Measurements from ENCODE around the gene ATL1.

Gene ATL1

GRCh38 chr14:50524731-50525515, 35.0 kb upstream of the ATL1 start:
- Histone ChIP-seq H4K91ac (ENCODE audit: low read depth, low read length, poor library complexity) (no peak overlapping the region), H3K27ac (replicated peaks; ENCODE audit: low read length) (no peak overlapping the region), H3K79me1 (ENCODE audit: low read depth, low read length) (peaks cover 3% of the 10 kb centered on the region), H2BK12ac (ENCODE audit: low read length) (no peak overlapping the region), H2AK5ac (ENCODE audit: low read depth, low read length) (no peak overlapping the region), H3K27me3 (ENCODE audit: control insufficient read depth in 3 of 3, insufficient read depth in 3 of 3, low read depth in 1 of 3, low read length in 3 of 3) (no peaks in the 10 kb centered on the region), H2AFZ (ENCODE audit: low read length) (no peak overlapping the region), H3K9me3 (replicated peaks in 1 of 2; ENCODE audit: control insufficient read depth in 2 of 2, insufficient read depth in 1 of 2, low read depth in 1 of 2, low read length in 2 of 2) (peaks cover 0 to 15% of the 10 kb centered on the region in 2 donors), H3K23ac (ENCODE audit: low read depth, low read length, poor library complexity) (no peak overlapping the region), H3K14ac (ENCODE audit: low read length) (no peak overlapping the region), H2BK5ac (ENCODE audit: low read length) (no peak overlapping the region), H3K4ac (ENCODE audit: low read length) (no peak overlapping the region), H3K4me1 (ENCODE audit: control insufficient read depth in 2 of 2, insufficient read depth in 1 of 2, low read depth in 1 of 2, low read length in 2 of 2) (peaks cover 2 to 5% of the 10 kb centered on the region in 2 donors), H3K9ac (ENCODE audit: low read depth, low read length, poor library complexity) (no peak overlapping the region), H2BK120ac (ENCODE audit: low read depth, low read length) (no peak overlapping the region), H4K8ac (ENCODE audit: low read depth, low read length) (no peak overlapping the region), H3K4me2 (ENCODE audit: insufficient read depth, low read length, poor library complexity, severe bottlenecking) (no peak overlapping the region), H3K4me3 (ENCODE audit: low read length in 2 of 2) (no peak overlapping the region), H3K18ac (ENCODE audit: low read length) (no peak overlapping the region), H2BK15ac (ENCODE audit: low read length) (no peak overlapping the region), H3K36me3 (replicated peaks in 1 of 2; ENCODE audit: control insufficient read depth in 2 of 2, insufficient read depth in 2 of 2, low read length in 2 of 2) (peaks cover 0 to 65% of the 10 kb centered on the region in 2 donors)
- no peak for DNase-seq (ENCODE audit: low spot score)
- no CpG with 5 or more reads among the region's 6 CpGs for WGBS, 2 donors (ENCODE audit: extremely low coverage in 2 of 2, insufficient read length in 2 of 2, insufficient replicate concordance in 1 of 2)

GRCh38 chr14:50528000-50528399, 31.9 kb upstream of the ATL1 start:
- no peak overlapping the region for H3K9ac ChIP-seq (ENCODE audit: low read depth, low read length, poor library complexity)
- H2AK5ac ChIP-seq (ENCODE audit: low read depth, low read length): no peak overlapping the region
- no peak overlapping the region for H4K8ac ChIP-seq (ENCODE audit: low read depth, low read length)
- no peak overlapping the region for H3K4me2 ChIP-seq (ENCODE audit: insufficient read depth, low read length, poor library complexity, severe bottlenecking)
- no peak overlapping the region for H2BK12ac ChIP-seq (ENCODE audit: low read length)
- no peak overlapping the region for H3K27ac ChIP-seq (replicated peaks; ENCODE audit: low read length)
- H3K27me3 ChIP-seq (ENCODE audit: control insufficient read depth in 3 of 3, insufficient read depth in 3 of 3, low read depth in 1 of 3, low read length in 3 of 3): no peaks in the 10 kb centered on the region
- H2BK120ac ChIP-seq (ENCODE audit: low read depth, low read length): no peak overlapping the region
- peaks cover 10% of the 10 kb centered on the region for H3K79me1 ChIP-seq (ENCODE audit: low read depth, low read length)
- peaks cover 0 to 9% of the 10 kb centered on the region in 2 donors for H3K9me3 ChIP-seq (replicated peaks in 1 of 2; ENCODE audit: control insufficient read depth in 2 of 2, insufficient read depth in 1 of 2, low read depth in 1 of 2, low read length in 2 of 2)
- no peak overlapping the region for H3K14ac ChIP-seq (ENCODE audit: low read length)
- peaks cover 3 to 9% of the 10 kb centered on the region in 2 donors for H3K4me1 ChIP-seq (ENCODE audit: control insufficient read depth in 2 of 2, insufficient read depth in 1 of 2, low read depth in 1 of 2, low read length in 2 of 2)
- no CpG with 5 or more reads among the region's 1 CpG for WGBS, 2 donors (ENCODE audit: extremely low coverage in 2 of 2, insufficient read length in 2 of 2, insufficient replicate concordance in 1 of 2)
- H3K23ac ChIP-seq (ENCODE audit: low read depth, low read length, poor library complexity): no peak overlapping the region
- H3K18ac ChIP-seq (ENCODE audit: low read length): no peak overlapping the region
- H2AFZ ChIP-seq (ENCODE audit: low read length): no peak overlapping the region
- H4K91ac ChIP-seq (ENCODE audit: low read depth, low read length, poor library complexity): no peak overlapping the region
- DNase-seq (ENCODE audit: low spot score): no peak
- no peak overlapping the region for H3K4ac ChIP-seq (ENCODE audit: low read length)
- no peak overlapping the region for H3K4me3 ChIP-seq (ENCODE audit: low read length in 2 of 2)
- no peak overlapping the region for H2BK5ac ChIP-seq (ENCODE audit: low read length)
- no peak overlapping the region for H2BK15ac ChIP-seq (ENCODE audit: low read length)
- H3K36me3 ChIP-seq (replicated peaks in 1 of 2; ENCODE audit: control insufficient read depth in 2 of 2, insufficient read depth in 2 of 2, low read length in 2 of 2): peaks cover 0 to 65% of the 10 kb centered on the region in 2 donors

- peaks cover 3 to 7% of the 10 kb centered on the region in 2 donors for H3K4me1 ChIP-seq (ENCODE audit: control insufficient read depth in 2 of 2, insufficient read depth in 1 of 2, low read depth in 1 of 2, low read length in 2 of 2)
- H3K27me3 ChIP-seq (ENCODE audit: control insufficient read depth in 3 of 3, insufficient read depth in 3 of 3, low read depth in 1 of 3, low read length in 3 of 3): no peaks in the 10 kb centered on the region
- no peak overlapping the region for H4K8ac ChIP-seq (ENCODE audit: low read depth, low read length)
- no peak overlapping the region for H3K18ac ChIP-seq (ENCODE audit: low read length)
- no peak overlapping the region for H3K9ac ChIP-seq (ENCODE audit: low read depth, low read length, poor library complexity)
- H2BK120ac ChIP-seq (ENCODE audit: low read depth, low read length): no peak overlapping the region
- H3K36me3 ChIP-seq (replicated peaks in 1 of 2; ENCODE audit: control insufficient read depth in 2 of 2, insufficient read depth in 2 of 2, low read length in 2 of 2): peaks cover 0 to 53% of the 10 kb centered on the region in 2 donors
- no peak overlapping the region for H3K14ac ChIP-seq (ENCODE audit: low read length)
- no peak for DNase-seq (ENCODE audit: low spot score)
- no peak overlapping the region for H3K27ac ChIP-seq (replicated peaks; ENCODE audit: low read length)
- no peak overlapping the region for H3K23ac ChIP-seq (ENCODE audit: low read depth, low read length, poor library complexity)
- no peak overlapping the region for H2BK12ac ChIP-seq (ENCODE audit: low read length)
- H3K4me3 ChIP-seq (ENCODE audit: low read length in 2 of 2): peak overlapping the region in 1 of 2 donors; percentile 1
- no peak overlapping the region for H3K4ac ChIP-seq (ENCODE audit: low read length)
- H3K9me3 ChIP-seq (replicated peaks in 1 of 2; ENCODE audit: control insufficient read depth in 2 of 2, insufficient read depth in 1 of 2, low read depth in 1 of 2, low read length in 2 of 2): no peaks in the 10 kb centered on the region
- no peak overlapping the region for H2BK5ac ChIP-seq (ENCODE audit: low read length)
- H2BK15ac ChIP-seq (ENCODE audit: low read length): no peak overlapping the region
- H2AK5ac ChIP-seq (ENCODE audit: low read depth, low read length): no peak overlapping the region
- H4K91ac ChIP-seq (ENCODE audit: low read depth, low read length, poor library complexity): no peak overlapping the region
- no peak overlapping the region for H2AFZ ChIP-seq (ENCODE audit: low read length)
- H3K79me1 ChIP-seq (ENCODE audit: low read depth, low read length): peaks cover 8% of the 10 kb centered on the region
- 100% methylated on average over 1 of the region's 6 CpGs; no CpG with 5 or more reads in 1 of the 2 donors for whole genome bisulfite sequencing, 2 donors (ENCODE audit: extremely low coverage in 2 of 2, insufficient read length in 2 of 2, insufficient replicate concordance in 1 of 2)
- H3K4me2 ChIP-seq (ENCODE audit: insufficient read depth, low read length, poor library complexity, severe bottlenecking): no peak overlapping the region
Observed at GRCh38 chr14:50529288-50530179, 30.4 kb upstream of the ATL1 start.

- H3K14ac ChIP-seq (ENCODE audit: low read length): no peak overlapping the region
- peaks cover 3 to 7% of the 10 kb centered on the region in 2 donors for H3K4me1 ChIP-seq (ENCODE audit: control insufficient read depth in 2 of 2, insufficient read depth in 1 of 2, low read depth in 1 of 2, low read length in 2 of 2)
- DNase-seq (ENCODE audit: low spot score): no peak
- H3K27ac ChIP-seq (replicated peaks; ENCODE audit: low read length): no peak overlapping the region
- no peak overlapping the region for H3K23ac ChIP-seq (ENCODE audit: low read depth, low read length, poor library complexity)
- no peak overlapping the region for H2AK5ac ChIP-seq (ENCODE audit: low read depth, low read length)
- no peak overlapping the region for H2BK120ac ChIP-seq (ENCODE audit: low read depth, low read length)
- H3K9me3 ChIP-seq (replicated peaks in 1 of 2; ENCODE audit: control insufficient read depth in 2 of 2, insufficient read depth in 1 of 2, low read depth in 1 of 2, low read length in 2 of 2): no peaks in the 10 kb centered on the region
- no peak overlapping the region for H2BK12ac ChIP-seq (ENCODE audit: low read length)
- H4K91ac ChIP-seq (ENCODE audit: low read depth, low read length, poor library complexity): no peak overlapping the region
- peaks cover 0 to 45% of the 10 kb centered on the region in 2 donors for H3K36me3 ChIP-seq (replicated peaks in 1 of 2; ENCODE audit: control insufficient read depth in 2 of 2, insufficient read depth in 2 of 2, low read length in 2 of 2)
- H3K9ac ChIP-seq (ENCODE audit: low read depth, low read length, poor library complexity): no peak overlapping the region
- H4K8ac ChIP-seq (ENCODE audit: low read depth, low read length): no peak overlapping the region
- peaks cover 8% of the 10 kb centered on the region for H3K79me1 ChIP-seq (ENCODE audit: low read depth, low read length)
- no peak overlapping the region for H2BK15ac ChIP-seq (ENCODE audit: low read length)
- no peak overlapping the region for H2BK5ac ChIP-seq (ENCODE audit: low read length)
- no peak overlapping the region for H3K18ac ChIP-seq (ENCODE audit: low read length)
- peak overlapping the region in 1 of 2 donors; percentile 86 for H3K4me3 ChIP-seq (ENCODE audit: low read length in 2 of 2)
- no peak overlapping the region for H2AFZ ChIP-seq (ENCODE audit: low read length)
- H3K4me2 ChIP-seq (ENCODE audit: insufficient read depth, low read length, poor library complexity, severe bottlenecking): no peak overlapping the region
- H3K27me3 ChIP-seq (ENCODE audit: control insufficient read depth in 3 of 3, insufficient read depth in 3 of 3, low read depth in 1 of 3, low read length in 3 of 3): no peaks in the 10 kb centered on the region
- WGBS, 2 donors (ENCODE audit: extremely low coverage in 2 of 2, insufficient read length in 2 of 2, insufficient replicate concordance in 1 of 2): no CpG with 5 or more reads among the region's 1 CpG
- no peak overlapping the region for H3K4ac ChIP-seq (ENCODE audit: low read length)
Observed at GRCh38 chr14:50530358-50530757, 29.6 kb upstream of the ATL1 start.

Measured in neuronal stem cell (in vitro differentiated cells).